Left ventricle myocardium inferior (tissue), 1 donor: ENCODE results near the gene LRIF1. TPM values are rescaled to one million over a fixed set of nuclear protein-coding genes. Genes with fewer than 3 reads are reported as not detected.

Experiments used
- DNase-seq: peaks from one replicate; pipeline ENCODE4 v3.0.0-alpha.2; 2020
- H3K27ac ChIP-seq: fragments of 200-600 bp; replicated peaks from 2 replicates; pipeline ENCODE4 v1.8.0; 2021
- H3K27me3 ChIP-seq: fragments of 200-600 bp; 2 replicates; pipeline ENCODE4 v1.8.0; 2021; ENCODE audit warnings: low read depth
- H3K36me3 ChIP-seq: fragments of 200-600 bp; 2 replicates; pipeline ENCODE4 v1.8.0; 2021
- H3K4me1 ChIP-seq: fragments of 200-600 bp; 2 replicates; pipeline ENCODE4 v1.8.0; 2021
- H3K4me3 ChIP-seq: fragments of 200-600 bp; 2 replicates; pipeline ENCODE4 v1.8.0; 2021; ENCODE audit warnings: mild to moderate bottlenecking, moderate library complexity
- H3K9me3 ChIP-seq: fragments of 200-600 bp; replicated peaks from 2 replicates; pipeline ENCODE4 v1.8.0; 2021
- intact Hi-C: fragments of 100-400 bp; cut with micrococcal nuclease; formaldehyde crosslinking; loops from one replicate; pipeline ENCODE4 v1.11.0; 2022
- total RNA-seq: library from RNA; stranded (reverse); fragmentation: NEBNext Ultra II Directional; extraction: Animal tissue kit (Norgen Biotek cat#: 25700); gene quantifications from one replicate; pipeline ENCODE4 v1.2.1, GENCODE V29; 2021
- TF ChIP-seq, protein P1 (sequence below): fragments of 200-600 bp; IDR thresholded peaks from 2 replicates; pipeline ENCODE4 v1.8.0; 2021; ENCODE audit warnings: antibody characterized with exemption, mild to moderate bottlenecking, borderline replicate concordance
- donor health status: DM: no; HTN: yes; CAD: no; lungs with severe emphysema.

Gene LRIF1
- total RNA-seq, 1 donor from 2014 or later = 14.9 TPM

DNA sequence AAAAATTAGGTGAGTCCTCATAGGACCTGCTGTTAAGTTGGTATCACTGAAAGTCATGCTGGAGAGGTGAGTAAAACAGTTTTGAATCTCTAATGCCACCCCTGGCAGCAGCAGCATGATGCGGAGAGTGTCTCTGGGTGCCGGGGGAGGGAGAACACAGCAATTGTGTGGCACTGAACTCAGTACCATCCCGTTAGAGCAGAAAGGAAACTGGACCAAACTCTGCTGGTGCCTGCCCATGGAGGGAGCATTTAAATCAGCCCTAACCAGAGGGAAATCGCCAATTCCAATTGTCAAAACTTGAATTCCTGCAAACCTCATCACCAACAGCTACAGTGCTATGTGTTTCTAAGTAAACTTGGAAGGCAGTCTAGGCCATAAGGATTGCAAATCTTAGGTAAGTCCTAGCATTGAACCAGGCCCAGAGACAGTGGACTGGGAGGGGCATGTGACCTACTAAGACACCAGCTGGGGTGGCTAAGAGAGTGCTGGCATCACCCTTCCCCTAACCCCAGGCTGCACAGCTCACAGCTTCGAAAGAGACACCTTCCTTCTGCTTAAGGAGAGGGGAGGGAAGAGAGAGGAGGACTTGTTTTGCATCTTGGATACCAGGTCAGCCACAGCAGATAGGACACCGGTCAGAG lies 60.8 kb downstream of the LRIF1 start:
- no peak for DNase-seq
- Histone ChIP-seq H3K4me1 (no peaks in the 10 kb centered on the region), H3K9me3 (no peaks in the 10 kb centered on the region), H3K27ac (no peak overlapping the region), H3K27me3 (peaks cover 5% of the 10 kb centered on the region), H3K36me3 (no peaks in the 10 kb centered on the region), H3K4me3 (no peak overlapping the region)
- TF ChIP-seq, protein P1, sequence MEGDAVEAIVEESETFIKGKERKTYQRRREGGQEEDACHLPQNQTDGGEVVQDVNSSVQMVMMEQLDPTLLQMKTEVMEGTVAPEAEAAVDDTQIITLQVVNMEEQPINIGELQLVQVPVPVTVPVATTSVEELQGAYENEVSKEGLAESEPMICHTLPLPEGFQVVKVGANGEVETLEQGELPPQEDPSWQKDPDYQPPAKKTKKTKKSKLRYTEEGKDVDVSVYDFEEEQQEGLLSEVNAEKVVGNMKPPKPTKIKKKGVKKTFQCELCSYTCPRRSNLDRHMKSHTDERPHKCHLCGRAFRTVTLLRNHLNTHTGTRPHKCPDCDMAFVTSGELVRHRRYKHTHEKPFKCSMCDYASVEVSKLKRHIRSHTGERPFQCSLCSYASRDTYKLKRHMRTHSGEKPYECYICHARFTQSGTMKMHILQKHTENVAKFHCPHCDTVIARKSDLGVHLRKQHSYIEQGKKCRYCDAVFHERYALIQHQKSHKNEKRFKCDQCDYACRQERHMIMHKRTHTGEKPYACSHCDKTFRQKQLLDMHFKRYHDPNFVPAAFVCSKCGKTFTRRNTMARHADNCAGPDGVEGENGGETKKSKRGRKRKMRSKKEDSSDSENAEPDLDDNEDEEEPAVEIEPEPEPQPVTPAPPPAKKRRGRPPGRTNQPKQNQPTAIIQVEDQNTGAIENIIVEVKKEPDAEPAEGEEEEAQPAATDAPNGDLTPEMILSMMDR = no peak
- intact Hi-C loops = no loop called here

DNA sequence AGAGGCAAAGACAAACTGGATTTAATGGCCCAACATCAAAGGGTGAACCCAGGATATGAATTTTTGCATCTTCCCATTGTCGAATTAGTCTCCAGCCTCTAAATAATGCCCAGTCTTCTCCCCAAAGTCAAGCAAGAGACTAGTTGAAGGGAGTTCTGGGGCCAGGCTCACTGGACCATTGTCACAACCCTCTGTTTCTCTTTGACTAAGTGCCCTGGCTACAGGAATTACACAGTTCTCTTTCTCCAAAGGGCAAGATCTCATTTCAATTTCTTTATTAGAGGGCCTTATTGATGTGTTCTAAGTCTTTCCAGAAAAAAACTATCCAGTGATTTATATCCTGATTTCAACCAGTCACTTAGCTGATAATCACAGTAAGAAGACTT lies 64.3 kb downstream of the LRIF1 start:
- no peaks in the 10 kb centered on the region for H3K9me3 ChIP-seq
- H3K27ac ChIP-seq = no peak overlapping the region
- H3K4me1 ChIP-seq = no peaks in the 10 kb centered on the region
- intact Hi-C loops = no loop called here
- no peaks in the 10 kb centered on the region for H3K36me3 ChIP-seq
- peaks cover 5% of the 10 kb centered on the region for H3K27me3 ChIP-seq
- TF ChIP-seq, protein P1 = no peak
- DNase-seq = no peak
- no peak overlapping the region for H3K4me3 ChIP-seq

DNA sequence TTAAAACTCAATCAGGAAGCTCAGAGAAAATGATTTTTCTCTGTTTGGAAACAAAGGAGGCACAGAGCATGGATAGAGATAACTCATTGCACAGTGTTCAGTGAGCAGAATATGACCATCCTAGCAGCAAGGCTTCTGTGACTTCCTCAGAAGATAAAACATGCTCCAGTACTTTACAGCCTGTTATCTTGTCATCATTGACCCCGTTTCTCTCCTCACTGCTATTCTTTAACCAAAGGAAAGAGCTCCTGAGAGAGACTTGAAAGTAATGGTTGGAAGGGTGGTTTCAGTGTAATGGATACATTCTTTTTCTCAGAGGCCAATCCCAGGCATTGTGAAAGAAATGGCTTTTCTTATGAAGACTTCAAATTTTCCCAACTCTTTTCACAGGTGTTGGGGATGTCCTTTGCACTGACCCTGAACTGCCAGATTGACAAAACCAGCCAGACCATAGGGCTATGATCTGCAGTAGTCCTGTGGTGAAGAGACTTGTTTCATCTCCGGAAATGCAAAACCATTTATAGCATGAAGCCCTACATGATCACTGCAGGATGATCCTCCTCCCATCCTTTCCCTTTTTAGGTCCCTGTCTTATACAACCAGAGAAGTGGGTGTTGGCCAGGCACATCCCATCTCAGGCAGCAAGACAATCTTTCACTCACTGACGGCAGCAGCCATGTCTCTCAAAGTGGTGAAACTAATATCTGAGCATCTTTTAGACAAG lies 64.8 kb downstream of the LRIF1 start:
- H3K27me3 ChIP-seq = peaks cover 5% of the 10 kb centered on the region
- H3K9me3 ChIP-seq = no peaks in the 10 kb centered on the region
- TF ChIP-seq, protein P1 = no peak
- DNase-seq = no peak
- no peak overlapping the region for H3K27ac ChIP-seq
- H3K4me3 ChIP-seq = no peak overlapping the region
- H3K36me3 ChIP-seq = no peaks in the 10 kb centered on the region
- intact Hi-C loops = no loop called here
- no peaks in the 10 kb centered on the region for H3K4me1 ChIP-seq

DNA sequence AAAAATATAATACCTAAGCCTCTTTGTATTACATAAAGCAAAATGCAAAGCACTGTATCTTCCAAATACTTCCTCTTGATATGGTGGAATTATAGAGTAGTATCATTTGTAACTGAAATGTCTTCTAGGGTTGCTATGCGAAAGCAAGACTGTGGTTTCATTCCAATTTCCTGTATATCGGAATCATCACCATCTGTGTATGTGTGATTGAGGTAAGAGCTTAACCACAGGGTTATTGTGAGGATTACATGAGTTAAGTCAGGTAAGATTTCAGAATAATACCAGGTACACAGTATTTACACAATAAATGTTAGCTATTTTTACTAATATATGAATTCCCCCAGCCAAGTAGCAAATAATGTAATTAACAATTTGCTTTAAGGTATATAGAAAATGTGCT lies 66.0 kb downstream of the LRIF1 start:
- intact Hi-C loops = no loop called here

More for the DNA sequence above, 66.0 kb downstream of the LRIF1 start:
- H3K27me3 ChIP-seq = peaks cover 7% of the 10 kb centered on the region
- no peak overlapping the region for H3K27ac ChIP-seq
- H3K4me3 ChIP-seq = no peak overlapping the region
- DNase-seq = no peak
- no peaks in the 10 kb centered on the region for H3K36me3 ChIP-seq
- no peaks in the 10 kb centered on the region for H3K9me3 ChIP-seq
- TF ChIP-seq, protein P1 = no peak
- H3K4me1 ChIP-seq = no peaks in the 10 kb centered on the region

Other genes starting within 250 kb of the LRIF1 start
- 7.5 TPM for gene CD53, start 90.8 kb downstream of the LRIF1 start, total RNA-seq
- gene DRAM2, start 176.2 kb upstream of the LRIF1 start, total RNA-seq = 33.0 TPM
- gene CEPT1, start 176.3 kb upstream of the LRIF1 start, total RNA-seq = 14.0 TPM
- gene DENND2D, start 236.7 kb upstream of the LRIF1 start, total RNA-seq = 1.8 TPM